Dermis microvascular lymphatic vessel endothelial cell (primary cell): ENCODE measurements around the gene SH3BP5L. TPM values are rescaled to one million over a fixed set of nuclear protein-coding genes. Genes with fewer than 3 reads are reported as not detected.
A peak's percentile ranks its signal among the peaks of the same experiment; 100 is the strongest.

Experiments
- DNase-seq, 2 donors: peaks; one replicate each; pipeline versions ENCODE4 v3.0.0 to v3.0.0-alpha.2; 2010; ENCODE audit warnings: low read depth in 2 of 2
- total RNA-seq: library from RNA; depleted of rRNA; stranded (reverse); fragments of >200 nt; gene quantifications from 2 replicates; pipeline ENCODE4 v1.2.1, GENCODE V29; 2014

The SH3BP5L gene
- total RNA-seq, 1 donor from 2014 or later, result 17.6 TPM

GRCh38 chr1:248828845-248829244, 3.1 kb upstream of the SH3BP5L start:
- DNase-seq, result peak; percentile 77 to 85

GRCh38 chr1:248825573-248825908, 174 bp downstream of the SH3BP5L start:
- no peak for DNase-seq

- no peak for DNase-seq
These were observed 579 bp downstream of the SH3BP5L start for GRCh38 chr1:248825136-248825535.

- no peak for DNase-seq
These were observed 1.0 kb downstream of the SH3BP5L start for GRCh38 chr1:248824701-248825100.

GRCh38 chr1:248824301-248824700, 1.4 kb downstream of the SH3BP5L start:
- no peak for DNase-seq

- no peak for DNase-seq
These were observed 2.2 kb downstream of the SH3BP5L start for GRCh38 chr1:248823517-248824001.

- no peak for DNase-seq
These were observed 3.3 kb downstream of the SH3BP5L start for GRCh38 chr1:248822148-248823032.

GRCh38 chr1:248821641-248822040, 4.1 kb downstream of the SH3BP5L start:
- DNase-seq, result no peak

GRCh38 chr1:248821101-248821500, 4.6 kb downstream of the SH3BP5L start:
- DNase-seq, result no peak

- no peak for DNase-seq
These were observed 5.6 kb downstream of the SH3BP5L start for GRCh38 chr1:248820041-248820585.

GRCh38 chr1:248818505-248819374, 7.0 kb downstream of the SH3BP5L start:
- no peak for DNase-seq

GRCh38 chr1:248817065-248817464, 8.7 kb downstream of the SH3BP5L start:
- DNase-seq, result no peak

- no peak for DNase-seq
These were observed 9.5 kb downstream of the SH3BP5L start for GRCh38 chr1:248816042-248816851.

GRCh38 chr1:248815407-248816034, 10.2 kb downstream of the SH3BP5L start:
- no peak for DNase-seq

- DNase-seq, result no peak
These were observed 11.4 kb downstream of the SH3BP5L start for GRCh38 chr1:248814351-248814750.

- no peak for DNase-seq
These were observed 12.2 kb downstream of the SH3BP5L start for GRCh38 chr1:248813546-248813945.

- no peak for DNase-seq
These were observed 12.8 kb downstream of the SH3BP5L start for GRCh38 chr1:248812736-248813425.

GRCh38 chr1:248811514-248812490, 13.9 kb downstream of the SH3BP5L start:
- DNase-seq, result no peak
